ENCODE data around the gene TNFAIP8.
"Not testable (repeated sequence)": the region's sequence is repeated elsewhere in the genome, so short reads cannot be mapped to it uniquely, and the experiment has no call there.

DNA sequence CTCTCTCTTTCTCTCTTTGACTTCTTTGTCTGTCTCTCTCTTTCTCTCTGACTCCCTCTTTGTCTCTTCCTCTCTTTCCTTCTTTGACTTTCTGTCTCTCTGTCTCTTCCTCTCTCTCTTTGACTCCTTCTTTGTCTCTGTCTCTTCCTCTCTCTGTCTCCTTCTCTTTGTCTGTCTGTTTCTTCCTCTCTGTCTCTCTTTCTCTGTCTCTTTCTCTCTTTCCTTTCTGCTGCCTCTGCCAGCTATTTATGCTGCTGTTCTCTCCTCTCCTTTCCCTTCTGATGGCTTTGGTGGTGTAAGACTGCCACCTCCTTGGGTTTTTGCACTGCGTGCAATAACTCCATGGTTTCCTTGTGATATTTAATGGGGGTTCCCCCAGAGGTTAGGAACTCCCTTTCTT lies 72.3 kb downstream of the TNFAIP8 start:
- TF ChIP-seq, protein P1, sequence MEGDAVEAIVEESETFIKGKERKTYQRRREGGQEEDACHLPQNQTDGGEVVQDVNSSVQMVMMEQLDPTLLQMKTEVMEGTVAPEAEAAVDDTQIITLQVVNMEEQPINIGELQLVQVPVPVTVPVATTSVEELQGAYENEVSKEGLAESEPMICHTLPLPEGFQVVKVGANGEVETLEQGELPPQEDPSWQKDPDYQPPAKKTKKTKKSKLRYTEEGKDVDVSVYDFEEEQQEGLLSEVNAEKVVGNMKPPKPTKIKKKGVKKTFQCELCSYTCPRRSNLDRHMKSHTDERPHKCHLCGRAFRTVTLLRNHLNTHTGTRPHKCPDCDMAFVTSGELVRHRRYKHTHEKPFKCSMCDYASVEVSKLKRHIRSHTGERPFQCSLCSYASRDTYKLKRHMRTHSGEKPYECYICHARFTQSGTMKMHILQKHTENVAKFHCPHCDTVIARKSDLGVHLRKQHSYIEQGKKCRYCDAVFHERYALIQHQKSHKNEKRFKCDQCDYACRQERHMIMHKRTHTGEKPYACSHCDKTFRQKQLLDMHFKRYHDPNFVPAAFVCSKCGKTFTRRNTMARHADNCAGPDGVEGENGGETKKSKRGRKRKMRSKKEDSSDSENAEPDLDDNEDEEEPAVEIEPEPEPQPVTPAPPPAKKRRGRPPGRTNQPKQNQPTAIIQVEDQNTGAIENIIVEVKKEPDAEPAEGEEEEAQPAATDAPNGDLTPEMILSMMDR (IDR thresholded peaks at IDR 0.05), result not testable (repeated sequence)
- TF ChIP-seq EZH2 (IDR thresholded peaks at IDR 0.05), result not testable (repeated sequence)

Data from neural progenitor cell (in vitro differentiated cells).